Nephron (organoid): ENCODE results near the gene FBN1.

ENCODE experiments used
- H3K27ac Mint-ChIP-seq, 3 experiments: 2 replicates each; pipeline ENCODE4 v1.8.0; 2020; ENCODE audit warnings: mixed read lengths in 3 of 3, mild to moderate bottlenecking in 2 of 3, moderate library complexity in 1 of 3
- H3K27me3 Mint-ChIP-seq: 2 replicates; pipeline ENCODE4 v1.8.0; 2021; ENCODE audit warnings: low read depth, mild to moderate bottlenecking, moderate library complexity, mixed read lengths
- H3K36me3 Mint-ChIP-seq: 2 replicates; pipeline ENCODE4 v1.8.0; 2020; ENCODE audit warnings: low read depth, mixed read lengths
- H3K4me1 Mint-ChIP-seq: 2 replicates; pipeline ENCODE4 v1.8.0; 2020; ENCODE audit warnings: mixed read lengths
- H3K4me3 Mint-ChIP-seq, 3 experiments: 2 replicates each; pipeline ENCODE4 v1.8.0; 2020; ENCODE audit warnings: mild to moderate bottlenecking in 3 of 3, mixed read lengths in 3 of 3, moderate library complexity in 2 of 3
- H3K9me3 Mint-ChIP-seq: 2 replicates; pipeline ENCODE4 v1.8.0; 2020; ENCODE audit warnings: mixed read lengths
- TF ChIP-seq, protein P1 (sequence below), 3 experiments: fragments of 200-600 bp; sonication (generic); IDR thresholded peaks; one replicate each; pipeline ENCODE4 v1.5.0; 2021; ENCODE audit warnings: antibody characterized with exemption in 3 of 3; ENCODE audit not compliant: unreplicated experiment in 3 of 3

The FBN1 gene

DNA sequence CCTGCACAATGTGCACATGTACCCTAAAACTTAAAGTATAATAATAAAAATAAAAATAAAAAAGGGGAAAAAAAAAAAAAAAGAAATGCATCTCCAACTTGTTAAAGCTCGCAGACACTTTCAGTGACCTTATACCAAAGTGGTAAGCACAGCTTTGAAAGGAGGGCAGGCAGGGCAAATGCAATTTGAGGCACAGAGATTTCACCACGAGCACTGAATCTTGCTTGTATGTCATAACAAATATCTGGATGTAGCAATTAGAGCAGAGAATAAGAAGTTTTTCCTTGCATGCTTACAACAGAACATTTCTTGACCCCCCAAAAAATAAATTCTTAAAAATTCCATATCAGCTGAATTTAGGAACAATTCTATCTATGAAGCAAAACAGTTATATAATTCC, 66.5 kb downstream of the FBN1 start:
- Mint-ChIP-seq H3K27me3 (no peaks in the 10 kb centered on the region), H3K9me3 (no peaks in the 10 kb centered on the region), H3K36me3 (peaks cover 16% of the 10 kb centered on the region), H3K27ac (no peak overlapping the region), H3K4me3 (no peak overlapping the region), H3K4me1 (peaks cover 40% of the 10 kb centered on the region)
- TF ChIP-seq, protein P1, sequence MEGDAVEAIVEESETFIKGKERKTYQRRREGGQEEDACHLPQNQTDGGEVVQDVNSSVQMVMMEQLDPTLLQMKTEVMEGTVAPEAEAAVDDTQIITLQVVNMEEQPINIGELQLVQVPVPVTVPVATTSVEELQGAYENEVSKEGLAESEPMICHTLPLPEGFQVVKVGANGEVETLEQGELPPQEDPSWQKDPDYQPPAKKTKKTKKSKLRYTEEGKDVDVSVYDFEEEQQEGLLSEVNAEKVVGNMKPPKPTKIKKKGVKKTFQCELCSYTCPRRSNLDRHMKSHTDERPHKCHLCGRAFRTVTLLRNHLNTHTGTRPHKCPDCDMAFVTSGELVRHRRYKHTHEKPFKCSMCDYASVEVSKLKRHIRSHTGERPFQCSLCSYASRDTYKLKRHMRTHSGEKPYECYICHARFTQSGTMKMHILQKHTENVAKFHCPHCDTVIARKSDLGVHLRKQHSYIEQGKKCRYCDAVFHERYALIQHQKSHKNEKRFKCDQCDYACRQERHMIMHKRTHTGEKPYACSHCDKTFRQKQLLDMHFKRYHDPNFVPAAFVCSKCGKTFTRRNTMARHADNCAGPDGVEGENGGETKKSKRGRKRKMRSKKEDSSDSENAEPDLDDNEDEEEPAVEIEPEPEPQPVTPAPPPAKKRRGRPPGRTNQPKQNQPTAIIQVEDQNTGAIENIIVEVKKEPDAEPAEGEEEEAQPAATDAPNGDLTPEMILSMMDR (IDR thresholded peaks at IDR 0.05; ENCODE audit: unreplicated experiment in 3 of 3), result no peak

- Mint-ChIP-seq H3K4me3 (no peak overlapping the region), H3K4me1 (peaks cover 28% of the 10 kb centered on the region), H3K27ac (peak overlapping the region in 1 of 3 experiments; percentile 18), H3K27me3 (no peaks in the 10 kb centered on the region), H3K36me3 (peaks cover 16% of the 10 kb centered on the region), H3K9me3 (no peaks in the 10 kb centered on the region)
- TF ChIP-seq, protein P1 (IDR thresholded peaks at IDR 0.05; ENCODE audit: unreplicated experiment in 3 of 3), result no peak
Measured at GRCh38 chr15:48577469-48577868, 68.0 kb downstream of the FBN1 start.

DNA sequence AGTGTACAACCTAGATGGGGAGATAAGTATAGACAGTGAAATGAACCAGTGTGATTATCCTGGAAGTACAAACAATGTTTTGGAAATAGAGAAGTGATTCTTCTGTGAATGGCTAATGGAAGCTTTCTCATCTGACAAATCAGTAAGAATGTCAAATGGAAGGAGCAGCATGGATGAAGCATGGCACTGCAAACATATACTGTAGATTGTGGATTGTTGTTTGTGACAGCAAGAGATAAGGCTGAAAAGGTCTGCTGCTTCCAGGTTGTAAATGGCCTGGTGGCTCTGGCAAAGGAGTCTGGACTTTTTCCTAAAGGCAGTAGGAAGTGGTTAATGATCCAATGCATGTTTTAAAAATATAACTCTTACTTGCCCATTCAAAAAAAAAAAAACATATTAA, 71.3 kb downstream of the FBN1 start:
- Mint-ChIP-seq H3K9me3 (peaks cover under 1% of the 10 kb centered on the region), H3K27ac (no peak overlapping the region), H3K4me1 (peaks cover 6% of the 10 kb centered on the region), H3K27me3 (peaks cover 5% of the 10 kb centered on the region), H3K4me3 (no peak overlapping the region), H3K36me3 (peaks cover 16% of the 10 kb centered on the region)
- TF ChIP-seq, protein P1 (IDR thresholded peaks at IDR 0.05; ENCODE audit: unreplicated experiment in 3 of 3), result no peak

GRCh38 chr15:48573780-48574179, 71.7 kb downstream of the FBN1 start:
- Mint-ChIP-seq H3K4me3 (no peak overlapping the region), H3K4me1 (peaks cover 5% of the 10 kb centered on the region), H3K9me3 (peaks cover 5% of the 10 kb centered on the region), H3K27me3 (peaks cover 5% of the 10 kb centered on the region), H3K36me3 (peaks cover 19% of the 10 kb centered on the region), H3K27ac (no peak overlapping the region)
- TF ChIP-seq, protein P1 (IDR thresholded peaks at IDR 0.05; ENCODE audit: unreplicated experiment in 3 of 3), result no peak

DNA sequence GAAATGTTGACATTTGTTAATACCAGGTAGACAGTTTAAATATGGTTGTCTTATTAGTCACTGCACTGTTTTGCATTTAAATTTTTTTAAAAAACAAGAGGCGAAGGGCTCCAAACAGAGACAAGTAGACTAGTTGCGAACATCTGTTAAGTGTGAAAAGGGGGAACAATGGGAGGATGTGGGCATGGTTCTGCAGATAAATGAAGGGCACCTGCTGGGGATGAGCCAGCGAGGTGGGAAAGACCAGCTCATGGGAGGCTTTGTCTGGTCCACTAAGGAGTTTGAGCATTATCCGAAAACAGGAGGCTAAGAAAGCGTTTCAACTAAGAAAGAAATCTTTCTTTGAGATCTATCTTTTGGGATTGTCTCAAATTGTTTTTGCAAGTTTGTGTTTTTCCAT, 72.7 kb downstream of the FBN1 start:
- H3K27me3 Mint-ChIP-seq, result peaks cover 5% of the 10 kb centered on the region
- H3K4me1 Mint-ChIP-seq, result peaks cover 5% of the 10 kb centered on the region
- peaks cover 13% of the 10 kb centered on the region for H3K9me3 Mint-ChIP-seq
- no peak overlapping the region for H3K27ac Mint-ChIP-seq
- H3K36me3 Mint-ChIP-seq, result peaks cover 23% of the 10 kb centered on the region
- TF ChIP-seq, protein P1 (IDR thresholded peaks at IDR 0.05; ENCODE audit: unreplicated experiment in 3 of 3), result no peak
- no peak overlapping the region for H3K4me3 Mint-ChIP-seq

- Mint-ChIP-seq H3K4me3 (no peak overlapping the region), H3K9me3 (peaks cover 16% of the 10 kb centered on the region), H3K36me3 (peaks cover 21% of the 10 kb centered on the region), H3K4me1 (peaks cover 10% of the 10 kb centered on the region), H3K27me3 (peaks cover 5% of the 10 kb centered on the region), H3K27ac (no peak overlapping the region)
- TF ChIP-seq, protein P1 (IDR thresholded peaks at IDR 0.05; ENCODE audit: unreplicated experiment in 3 of 3), result no peak
Measured at GRCh38 chr15:48571510-48571909, 74.0 kb downstream of the FBN1 start.
